K562 (cell line): Measurements from ENCODE around the gene PRDX2. TPM values are rescaled to one million over a fixed set of nuclear protein-coding genes. Genes with fewer than 3 reads are reported as not detected.
A peak's percentile ranks its signal among the peaks of the same experiment; 100 is the strongest.

ENCODE experiments used
- ARID1B ChIP-seq: fragments of 450-650 bp; IDR thresholded peaks from 2 replicates; pipeline ENCODE4 v1.6.1; 2016; ENCODE audit warnings: antibody characterized with exemption, mild to moderate bottlenecking, inconsistent platforms
- BRD9 ChIP-seq: fragments of 450-650 bp; IDR thresholded peaks from 2 replicates; pipeline ENCODE4 v1.6.1; 2018; ENCODE audit warnings: low read depth; ENCODE audit not compliant: partially characterized antibody
- CBFB ChIP-seq: sonication (generic); formaldehyde crosslinking; IDR thresholded peaks from 2 replicates; pipeline ENCODE4 v1.4.0; 2020; ENCODE audit warnings: mild to moderate bottlenecking, missing genetic modification reagents
- CBX5 ChIP-seq: IDR thresholded peaks from 2 replicates; pipeline ENCODE4 v1.6.1; 2014; ENCODE audit warnings: low read depth, borderline replicate concordance
- ETV6 ChIP-seq, 3 experiments: fragments of 150-350 bp in 1 of 3; sonication (generic) in 1 of 3; formaldehyde crosslinking in 1 of 3; IDR thresholded peaks; 2 replicates each; pipeline versions ENCODE4 v1.6.1 to v1.8.0; 2014 to 2022; ENCODE audit warnings: borderline replicate concordance in 2 of 3, low read depth in 2 of 3, antibody characterized with exemption in 1 of 3, low read length in 1 of 3, mild to moderate bottlenecking in 1 of 3, missing genetic modification reagents in 1 of 3
- HCFC1 ChIP-seq: IDR thresholded peaks from 2 replicates; pipeline ENCODE4 v1.6.1; 2012; ENCODE audit warnings: low read depth, low read length, improper control_type of control experiment
- HDAC6 ChIP-seq: IDR thresholded peaks from 2 replicates; pipeline ENCODE4 v1.6.1; 2012; ENCODE audit warnings: low read depth, mild to moderate bottlenecking, control low read depth, inconsistent platforms, low read length, moderate library complexity
- MEF2D ChIP-seq: conservative IDR thresholded peaks from 2 replicates; pipeline ENCODE4 v1.6.1; 2016; ENCODE audit warnings: low read depth, missing genetic modification characterization, missing compliant biosample characterization
- NFIX ChIP-seq: fragments of 250-450 bp; sonication (Bioruptor Pico); IDR thresholded peaks from 2 replicates; pipeline ENCODE4 v1.4.0; 2020; ENCODE audit warnings: low read depth, mild to moderate bottlenecking, moderate library complexity
- NR1H2 ChIP-seq: sonication (generic); formaldehyde crosslinking; IDR thresholded peaks from 2 replicates; pipeline ENCODE4 v1.4.0; 2020; ENCODE audit warnings: mild to moderate bottlenecking, missing genetic modification reagents
- SMAD3 ChIP-seq: fragments of 450-650 bp; formaldehyde crosslinking; conservative IDR thresholded peaks from 2 replicates; pipeline ENCODE4 v1.4.0; 2020; ENCODE audit warnings: mild to moderate bottlenecking
- SMARCC2 ChIP-seq: fragments of 450-650 bp; IDR thresholded peaks from 2 replicates; pipeline ENCODE4 v1.6.1; 2017; ENCODE audit warnings: antibody characterized with exemption, moderate library complexity, mild to moderate bottlenecking, low read depth
- SP1 ChIP-seq: sonication (generic); formaldehyde crosslinking; IDR thresholded peaks from 2 replicates; pipeline ENCODE4 v1.8.1; 2022; ENCODE audit warnings: mild to moderate bottlenecking, missing genetic modification reagents
- SUPT5H ChIP-seq: fragments of 450-650 bp; IDR thresholded peaks from 2 replicates; pipeline ENCODE4 v1.6.1; 2016
- TBP ChIP-seq: optimal IDR thresholded peaks from 2 replicates; pipeline ENCODE3; 2011; ENCODE audit warnings: low read depth, low read length, improper control_type of control experiment
- ZBTB1 ChIP-seq: sonication (generic); formaldehyde crosslinking; IDR thresholded peaks from 2 replicates; pipeline ENCODE4 v1.8.1; 2023; ENCODE audit warnings: missing genetic modification reagents, low read depth, mild to moderate bottlenecking, borderline replicate concordance
- ZBTB7A ChIP-seq: IDR thresholded peaks from 2 replicates; pipeline ENCODE4 v1.6.1; 2011; ENCODE audit warnings: low read depth, mild to moderate bottlenecking, low read length, moderate library complexity, borderline replicate concordance; ENCODE audit not compliant: control insufficient read depth
- ZNF12 ChIP-seq: sonication (generic); formaldehyde crosslinking; IDR thresholded peaks from 2 replicates; pipeline ENCODE4 v1.4.0; 2020; ENCODE audit warnings: mild to moderate bottlenecking, missing genetic modification reagents
- ZNF184 ChIP-seq: sonication (generic); formaldehyde crosslinking; IDR thresholded peaks from 2 replicates; pipeline ENCODE4 v1.5.0; 2020; ENCODE audit warnings: missing genetic modification reagents
- ZNF263 ChIP-seq: sonication (generic); formaldehyde crosslinking; IDR thresholded peaks from 2 replicates; pipeline ENCODE4 v1.8.0; 2022; ENCODE audit warnings: mild to moderate bottlenecking, missing genetic modification reagents, borderline replicate concordance
- ZNF511 ChIP-seq: sonication (generic); formaldehyde crosslinking; IDR thresholded peaks from 2 replicates; pipeline ENCODE4 v1.8.0; 2022; ENCODE audit warnings: mild to moderate bottlenecking, missing genetic modification reagents
- ZNF785 ChIP-seq: fragments of 250-450 bp; sonication (Bioruptor Pico); IDR thresholded peaks from 2 replicates; pipeline ENCODE4 v1.4.0; 2020; ENCODE audit warnings: mild to moderate bottlenecking
- ZNF830 ChIP-seq: fragments of 250-450 bp; sonication (Bioruptor Pico); IDR thresholded peaks from 2 replicates; pipeline ENCODE4 v1.5.0; 2021; ENCODE audit warnings: mild to moderate bottlenecking
- polyA plus RNA-seq, 8 experiments: library from polyadenylated mRNA; depleted of rRNA in 4 of 8; stranded (reverse) in 5 of 8; unstranded in 3 of 8; fragments of >200 nt; fragmentation: Nextera tagmentation in 2 of 8; fragmentation: Illumina TruSeq in 1 of 8; extraction: Ambion mirVana in 2 of 8; extraction: Trizol in 1 of 8; gene quantifications; 2 replicates each; pipeline versions ENCODE4 v1.2.1 to v1.2.3, GENCODE V29; 2011 to 2014; ENCODE audit warnings: inconsistent platforms in 1 of 8, missing spikeins in 1 of 8
- total RNA-seq, 7 experiments: library from RNA; depleted of rRNA in 6 of 7; stranded (reverse); fragments of >200 nt in 6 of 7; fragmentation: Illumina TruSeq in 2 of 7; extraction: Trizol in 2 of 7; gene quantifications; 2 replicates each; pipeline versions ENCODE4 v1.2.1 to v1.2.3, GENCODE V29; 2011 to 2021; ENCODE audit warnings: low replicate concordance in 1 of 7
- TF ChIP-seq, protein P1 (sequence below): fragments of 150-350 bp; conservative IDR thresholded peaks from 2 replicates; pipeline ENCODE4 v1.6.1; 2014; ENCODE audit warnings: low read length
- TF ChIP-seq, protein P2 (sequence below): fragments of 450-650 bp; formaldehyde crosslinking; conservative IDR thresholded peaks from 2 replicates; pipeline ENCODE4 v1.4.0; 2022; ENCODE audit warnings: mild to moderate bottlenecking, missing genetic modification characterization

The PRDX2 gene
- total and polyA plus RNA-seq, 9 of the 15 experiments (the other 6 are each of a cell fraction or from before 2014, with no cell fraction given), result 206 to 1,183 (median 415) TPM

- TF ChIP-seq ZNF12 (no peak), ZNF511 (no peak; the same call in 1 of the 2 replicates), TBP (peak; percentile 39), ZNF263 (CRISPR knock-in tag) (no peak), ETV6 (IDR thresholded peaks at IDR 0.05; ENCODE audit: borderline replicate concordance in 1 of 2, low read depth in 2 of 2, low read length in 1 of 2) (no peak), ETV6 (CRISPR knock-in tag; IDR thresholded peaks at IDR 0.05; ENCODE audit: borderline replicate concordance) (no peak), SP1 (CRISPR knock-in tag) (peak; percentile 80; the same call in 1 of the 2 replicates), HDAC6 (no peak), ZNF830 (CRISPR knock-in tag) (no peak), ZBTB7A (no peak), HCFC1 (no peak), NFIX (CRISPR knock-in tag) (no peak), BRD9 (peak; percentile 77), ARID1B (peak; percentile 98), SUPT5H (no peak), ZNF184 (CRISPR knock-in tag) (no peak), SMARCC2 (peak; percentile 86), SMAD3 (CRISPR knock-in tag) (0 out of 2 replicates have a peak, but pooled peaks have one; percentile 25), ZBTB1 (CRISPR knock-in tag) (no peak), NR1H2 (CRISPR knock-in tag) (no peak), MEF2D (tag) (peak; percentile 72; the same call in 1 of the 2 replicates), CBFB (no peak), CBX5 (0 out of 2 replicates have a peak, but pooled peaks have one; percentile 17), ZNF785 (CRISPR knock-in tag) (no peak)
- TF ChIP-seq, protein P1, sequence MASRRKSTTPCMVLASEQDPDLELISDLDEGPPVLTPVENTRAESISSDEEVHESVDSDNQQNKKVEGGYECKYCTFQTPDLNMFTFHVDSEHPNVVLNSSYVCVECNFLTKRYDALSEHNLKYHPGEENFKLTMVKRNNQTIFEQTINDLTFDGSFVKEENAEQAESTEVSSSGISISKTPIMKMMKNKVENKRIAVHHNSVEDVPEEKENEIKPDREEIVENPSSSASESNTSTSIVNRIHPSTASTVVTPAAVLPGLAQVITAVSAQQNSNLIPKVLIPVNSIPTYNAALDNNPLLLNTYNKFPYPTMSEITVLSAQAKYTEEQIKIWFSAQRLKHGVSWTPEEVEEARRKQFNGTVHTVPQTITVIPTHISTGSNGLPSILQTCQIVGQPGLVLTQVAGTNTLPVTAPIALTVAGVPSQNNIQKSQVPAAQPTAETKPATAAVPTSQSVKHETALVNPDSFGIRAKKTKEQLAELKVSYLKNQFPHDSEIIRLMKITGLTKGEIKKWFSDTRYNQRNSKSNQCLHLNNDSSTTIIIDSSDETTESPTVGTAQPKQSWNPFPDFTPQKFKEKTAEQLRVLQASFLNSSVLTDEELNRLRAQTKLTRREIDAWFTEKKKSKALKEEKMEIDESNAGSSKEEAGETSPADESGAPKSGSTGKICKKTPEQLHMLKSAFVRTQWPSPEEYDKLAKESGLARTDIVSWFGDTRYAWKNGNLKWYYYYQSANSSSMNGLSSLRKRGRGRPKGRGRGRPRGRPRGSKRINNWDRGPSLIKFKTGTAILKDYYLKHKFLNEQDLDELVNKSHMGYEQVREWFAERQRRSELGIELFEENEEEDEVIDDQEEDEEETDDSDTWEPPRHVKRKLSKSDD, result no peak
- TF ChIP-seq, protein P2, sequence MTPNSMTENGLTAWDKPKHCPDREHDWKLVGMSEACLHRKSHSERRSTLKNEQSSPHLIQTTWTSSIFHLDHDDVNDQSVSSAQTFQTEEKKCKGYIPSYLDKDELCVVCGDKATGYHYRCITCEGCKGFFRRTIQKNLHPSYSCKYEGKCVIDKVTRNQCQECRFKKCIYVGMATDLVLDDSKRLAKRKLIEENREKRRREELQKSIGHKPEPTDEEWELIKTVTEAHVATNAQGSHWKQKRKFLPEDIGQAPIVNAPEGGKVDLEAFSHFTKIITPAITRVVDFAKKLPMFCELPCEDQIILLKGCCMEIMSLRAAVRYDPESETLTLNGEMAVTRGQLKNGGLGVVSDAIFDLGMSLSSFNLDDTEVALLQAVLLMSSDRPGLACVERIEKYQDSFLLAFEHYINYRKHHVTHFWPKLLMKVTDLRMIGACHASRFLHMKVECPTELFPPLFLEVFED, result 0 out of 2 replicates have a peak, but pooled peaks have one; percentile 11
Observed at GRCh38 chr19:12784394-12784870, 17.2 kb downstream of the PRDX2 start (continued).
